ENCODE data around the gene HDAC4.

The HDAC4 gene

GRCh38 chr2:239029958-239030357 is 370.9 kb downstream of the HDAC4 start:
- DNase-seq, result no peak

- DNase-seq, result no peak
Measured at GRCh38 chr2:239028253-239028619, 372.6 kb downstream of the HDAC4 start.

- no peak for DNase-seq
Measured at GRCh38 chr2:239027391-239028252, 373.2 kb downstream of the HDAC4 start.

GRCh38 chr2:239026711-239027361 is 374.0 kb downstream of the HDAC4 start:
- DNase-seq, result peak; percentile 30

- no peak for DNase-seq
Measured at GRCh38 chr2:239025951-239026461, 374.8 kb downstream of the HDAC4 start.

- DNase-seq, result no peak
Measured at GRCh38 chr2:239025096-239025801, 375.6 kb downstream of the HDAC4 start.

GRCh38 chr2:239024226-239024625 is 376.6 kb downstream of the HDAC4 start:
- no peak for DNase-seq

GRCh38 chr2:239022437-239023260 is 378.2 kb downstream of the HDAC4 start:
- DNase-seq, result no peak

- DNase-seq, result no peak
Measured at GRCh38 chr2:239021651-239022436, 379.0 kb downstream of the HDAC4 start.

- no peak for DNase-seq
Measured at GRCh38 chr2:239021224-239021623, 379.6 kb downstream of the HDAC4 start.

GRCh38 chr2:239020541-239021041 is 380.2 kb downstream of the HDAC4 start:
- no peak for DNase-seq

- DNase-seq, result no peak
Measured at GRCh38 chr2:239019183-239019581, 381.6 kb downstream of the HDAC4 start.

GRCh38 chr2:239018271-239019182 is 382.3 kb downstream of the HDAC4 start:
- DNase-seq, result no peak

- DNase-seq, result no peak
Measured at GRCh38 chr2:239017491-239018098, 383.2 kb downstream of the HDAC4 start.

- no peak for DNase-seq
Measured at GRCh38 chr2:239015901-239016675, 384.7 kb downstream of the HDAC4 start.

GRCh38 chr2:239015218-239015900 is 385.5 kb downstream of the HDAC4 start:
- no peak for DNase-seq

GRCh38 chr2:239014458-239015217 is 386.2 kb downstream of the HDAC4 start:
- no peak for DNase-seq

GRCh38 chr2:239013678-239013976 is 387.2 kb downstream of the HDAC4 start:
- DNase-seq, result no peak

Data from RPMI8226 (cell line).